Measurements from ENCODE around the gene SGCD.

SGCD gene

DNA sequence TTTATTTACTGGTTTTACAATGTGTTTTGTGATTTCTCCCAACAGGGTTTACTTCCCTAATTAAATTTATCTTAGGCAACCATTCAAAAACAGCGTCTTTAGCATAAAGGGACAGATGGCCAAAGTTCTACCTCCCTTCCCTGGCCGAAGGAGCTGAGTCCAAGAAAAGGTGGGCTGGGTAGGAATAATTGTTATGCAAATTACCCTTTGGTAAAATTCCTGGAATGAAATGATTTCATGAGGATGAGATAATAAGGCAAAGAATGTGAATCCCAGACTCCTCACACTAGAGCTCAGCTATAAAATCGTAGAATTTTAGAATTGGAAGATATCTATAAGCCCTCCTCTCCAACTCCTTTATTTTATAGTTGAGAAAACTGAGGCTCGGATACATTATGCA, 119.6 kb downstream of the SGCD start:
- H3K27ac ChIP-seq, result no peak overlapping the region
- TF ChIP-seq CTCF (IDR thresholded peaks at IDR 0.05), result no peak
- DNase-seq (ENCODE audit: low spot score), result no peak
- no peak overlapping the region for H3K4me3 ChIP-seq

GRCh38 chr5:156450778-156451177, 123.8 kb downstream of the SGCD start:
- no peak for DNase-seq (ENCODE audit: low spot score)

GRCh38 chr5:156451505-156451904, 124.5 kb downstream of the SGCD start:
- H3K4me3 ChIP-seq, result no peak overlapping the region
- DNase-seq (ENCODE audit: low spot score), result no peak
- no peak for TF ChIP-seq CTCF (IDR thresholded peaks at IDR 0.05)

More at GRCh38 chr5:156450778-156451177, 123.8 kb downstream of the SGCD start:
- H3K4me3 ChIP-seq, result no peak overlapping the region
- no peak overlapping the region for H3K27ac ChIP-seq
- no peak for TF ChIP-seq CTCF (IDR thresholded peaks at IDR 0.05)

GRCh38 chr5:156456857-156457256, 129.9 kb downstream of the SGCD start:
- no peak for DNase-seq (ENCODE audit: low spot score)
- TF ChIP-seq CTCF (IDR thresholded peaks at IDR 0.05), result no peak

More at GRCh38 chr5:156451505-156451904, 124.5 kb downstream of the SGCD start:
- no peak overlapping the region for H3K27ac ChIP-seq

DNA sequence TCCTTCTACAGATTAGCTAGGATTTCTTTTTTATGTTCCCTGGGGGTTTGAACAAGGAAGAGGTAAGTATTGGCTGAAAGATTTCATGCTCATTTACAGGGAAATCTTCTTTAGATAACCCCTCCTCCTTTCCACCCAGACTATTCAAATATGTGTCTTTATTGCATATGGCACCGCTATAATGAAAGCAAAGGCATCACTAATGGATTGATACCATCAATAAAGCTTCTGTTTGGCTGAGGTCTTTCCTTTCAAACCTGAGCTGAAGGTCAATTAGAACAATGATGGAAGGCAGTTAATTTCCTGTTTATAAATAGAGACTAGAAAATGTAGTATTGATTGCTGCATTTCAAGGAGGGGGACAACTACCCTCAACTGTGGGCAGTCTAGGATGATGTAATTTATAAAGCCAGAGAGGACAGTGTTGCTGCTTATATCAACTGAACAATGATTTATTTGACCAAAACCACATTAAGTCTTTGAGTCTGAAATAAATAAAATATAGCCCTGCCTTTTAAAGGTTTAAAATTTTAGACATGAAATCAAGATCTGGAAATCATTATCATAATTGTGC, 132.9 kb downstream of the SGCD start:
- no peak overlapping the region for H3K4me3 ChIP-seq
- no peak for TF ChIP-seq CTCF (IDR thresholded peaks at IDR 0.05)
- no peak for DNase-seq (ENCODE audit: low spot score)
- no peak overlapping the region for H3K27ac ChIP-seq

More at GRCh38 chr5:156456857-156457256, 129.9 kb downstream of the SGCD start:
- Histone ChIP-seq H3K27ac (no peak overlapping the region), H3K4me3 (no peak overlapping the region)

DNA sequence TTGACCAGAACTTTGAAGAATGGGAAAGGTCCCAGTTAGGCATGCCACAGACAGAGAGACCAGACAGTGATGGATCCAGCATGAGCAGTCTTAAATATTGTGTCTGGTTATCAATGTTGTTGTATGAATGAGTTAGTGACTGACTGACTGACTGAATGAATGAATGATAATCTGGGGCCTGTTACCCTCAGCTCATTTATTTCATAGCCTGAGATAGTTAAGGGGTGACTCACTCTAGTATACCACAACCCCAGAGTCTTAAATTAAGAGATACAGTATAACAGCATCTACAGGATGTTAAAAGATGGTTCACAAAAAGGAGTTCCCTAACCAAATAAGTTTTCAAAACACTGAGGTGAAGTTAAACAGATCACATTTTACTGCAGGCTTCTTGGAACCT, 133.5 kb downstream of the SGCD start:
- DNase-seq (ENCODE audit: low spot score), result no peak
- H3K27ac ChIP-seq, result no peak overlapping the region

More for the DNA sequence above, 133.5 kb downstream of the SGCD start:
- no peak for TF ChIP-seq CTCF (IDR thresholded peaks at IDR 0.05)
- H3K4me3 ChIP-seq, result no peak overlapping the region
